NCI-H2029 treated with DMSO at 0.1 percent for 48 hours (cell line): ENCODE measurements around the gene AARSD1.
"Not testable (repeated sequence)": the region's sequence is repeated elsewhere in the genome, so short reads cannot be mapped to it uniquely, and the experiment has no call there.

Experiments
- DNase-seq: peaks from one replicate; lab custom pipeline; 2025; lab: John Stamatoyannopoulos, UW

The AARSD1 gene, protein sequence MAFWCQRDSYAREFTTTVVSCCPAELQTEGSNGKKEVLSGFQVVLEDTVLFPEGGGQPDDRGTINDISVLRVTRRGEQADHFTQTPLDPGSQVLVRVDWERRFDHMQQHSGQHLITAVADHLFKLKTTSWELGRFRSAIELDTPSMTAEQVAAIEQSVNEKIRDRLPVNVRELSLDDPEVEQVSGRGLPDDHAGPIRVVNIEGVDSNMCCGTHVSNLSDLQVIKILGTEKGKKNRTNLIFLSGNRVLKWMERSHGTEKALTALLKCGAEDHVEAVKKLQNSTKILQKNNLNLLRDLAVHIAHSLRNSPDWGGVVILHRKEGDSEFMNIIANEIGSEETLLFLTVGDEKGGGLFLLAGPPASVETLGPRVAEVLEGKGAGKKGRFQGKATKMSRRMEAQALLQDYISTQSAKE

DNA sequence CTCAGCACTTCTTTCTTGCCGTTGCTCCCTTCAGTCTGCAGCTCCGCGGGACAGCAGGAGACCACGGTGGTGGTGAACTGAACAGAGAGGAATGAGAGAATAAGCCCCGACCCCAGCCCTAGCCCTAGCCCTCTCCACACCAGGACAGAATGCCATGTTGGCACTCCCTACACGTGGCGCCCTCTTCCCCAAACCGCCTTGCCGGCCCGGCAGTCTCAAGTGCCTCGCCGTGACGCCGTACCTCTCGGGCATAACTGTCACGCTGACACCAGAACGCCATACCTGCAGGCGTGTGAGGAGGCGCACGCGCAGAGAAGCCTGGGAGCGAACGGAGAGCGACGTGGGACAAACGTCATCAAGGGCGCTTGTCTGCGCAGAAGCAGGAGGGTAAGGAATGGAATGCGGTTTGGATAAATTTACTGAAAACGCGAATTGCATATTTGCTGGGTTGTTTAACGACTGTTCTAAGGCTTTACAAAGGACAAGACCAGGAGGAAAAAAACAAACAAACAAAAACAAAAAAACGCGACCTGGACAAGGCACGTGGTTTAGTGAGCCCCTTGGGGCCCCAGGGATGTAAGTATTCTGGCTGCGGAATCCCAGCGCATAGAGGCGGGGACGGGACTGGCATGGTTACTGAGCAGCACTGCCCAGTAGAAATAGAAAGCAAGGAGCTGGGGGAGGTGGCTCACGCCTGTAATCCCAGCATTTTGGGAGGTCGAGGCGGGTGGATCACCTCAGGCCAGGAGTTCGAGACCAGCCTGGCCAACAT lies at the start of gene AARSD1:
Gene AARSD1, minus strand, starts transcription at position 294 of the 772 bp plus-strand sequence. Its CDS starts 14 bp downstream, at position 280.
- peak; percentile 77 for DNase-seq

- DNase-seq, result no peak
Observed at GRCh38 chr17:43013296-43013695, 49.0 kb upstream of the AARSD1 start.

DNA sequence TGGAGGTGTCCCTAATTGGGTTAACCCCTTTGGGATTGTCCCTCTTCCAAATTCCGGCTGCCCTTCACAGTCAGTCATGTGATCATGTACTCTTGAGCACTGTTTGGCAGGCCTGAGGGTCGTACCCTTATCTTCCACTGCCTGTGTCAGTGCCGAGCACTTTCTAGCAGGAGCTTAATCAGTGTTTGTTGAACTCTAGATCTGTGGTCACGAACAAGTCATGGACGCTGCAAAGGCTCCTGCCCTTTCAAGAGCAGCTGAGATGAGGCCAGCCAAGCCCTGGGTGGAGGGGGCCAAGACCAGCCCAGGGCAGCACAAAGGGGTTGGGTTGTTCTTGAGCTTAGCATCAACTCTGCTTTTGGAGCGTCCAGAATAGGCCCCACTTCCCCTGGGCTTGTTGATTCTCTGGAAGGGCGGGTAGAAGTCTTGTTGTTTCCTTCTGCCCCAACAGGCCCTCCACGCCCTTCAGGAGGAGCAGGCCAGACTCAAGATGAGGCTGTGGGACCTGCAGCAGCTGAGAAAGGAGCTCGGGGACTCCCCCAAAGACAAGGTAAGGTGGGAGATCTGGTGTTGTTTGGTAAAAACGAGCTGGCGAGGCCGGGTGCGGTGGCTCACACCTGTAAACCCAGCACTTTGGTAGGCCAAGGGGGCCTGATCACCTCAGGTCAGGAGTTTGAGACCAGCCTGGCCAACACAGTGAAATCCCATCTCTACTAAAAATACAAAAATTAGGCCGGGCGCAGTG lies 47.6 kb upstream of the AARSD1 start:
- DNase-seq, result no peak

DNA sequence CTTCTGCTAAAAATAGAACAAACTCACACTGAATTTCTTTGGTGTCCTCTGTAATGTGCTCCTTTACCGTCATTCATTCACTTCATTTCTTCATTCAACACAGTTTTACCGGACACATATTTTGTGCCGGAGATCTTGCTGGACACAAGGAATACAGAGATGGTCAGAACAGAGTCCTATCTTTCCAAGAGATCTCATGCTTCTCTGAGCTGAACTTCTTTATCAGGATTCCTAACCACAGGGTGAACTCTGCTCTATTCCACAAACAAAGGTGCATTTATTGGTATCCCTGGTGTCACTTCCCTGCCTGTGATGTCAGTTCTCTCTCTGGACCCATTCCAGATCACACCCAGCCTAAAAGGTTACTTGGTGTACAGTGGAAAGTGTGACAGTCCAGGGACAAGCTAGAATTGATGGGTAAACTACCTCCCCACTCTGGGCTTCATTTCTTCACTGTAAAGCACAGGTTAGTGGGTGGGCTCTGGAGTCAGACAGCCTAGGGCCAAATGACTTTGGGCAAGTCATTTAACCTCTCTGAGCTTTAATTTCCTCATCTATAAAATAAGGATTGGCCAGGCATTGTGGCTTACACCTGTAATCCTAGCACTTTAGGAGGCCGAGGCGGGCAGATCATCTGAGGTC lies 46.5 kb upstream of the AARSD1 start:
- DNase-seq, result no peak

- peak; percentile 37 for DNase-seq
Observed at GRCh38 chr17:43006639-43007551, 42.6 kb upstream of the AARSD1 start, which contains the start of gene IFI35. IFI35 (plus strand) TSS chr17:43006784; CDS start chr17:43006948, 164 bp downstream.

GRCh38 chr17:43003542-43004172 lies 39.4 kb upstream of the AARSD1 start:
- DNase-seq, result no peak

GRCh38 chr17:43000894-43001293 lies 36.6 kb upstream of the AARSD1 start:
- DNase-seq, result not testable (repeated sequence)

- DNase-seq, result no peak
Observed at GRCh38 chr17:42999003-42999525, 34.8 kb upstream of the AARSD1 start.

DNA sequence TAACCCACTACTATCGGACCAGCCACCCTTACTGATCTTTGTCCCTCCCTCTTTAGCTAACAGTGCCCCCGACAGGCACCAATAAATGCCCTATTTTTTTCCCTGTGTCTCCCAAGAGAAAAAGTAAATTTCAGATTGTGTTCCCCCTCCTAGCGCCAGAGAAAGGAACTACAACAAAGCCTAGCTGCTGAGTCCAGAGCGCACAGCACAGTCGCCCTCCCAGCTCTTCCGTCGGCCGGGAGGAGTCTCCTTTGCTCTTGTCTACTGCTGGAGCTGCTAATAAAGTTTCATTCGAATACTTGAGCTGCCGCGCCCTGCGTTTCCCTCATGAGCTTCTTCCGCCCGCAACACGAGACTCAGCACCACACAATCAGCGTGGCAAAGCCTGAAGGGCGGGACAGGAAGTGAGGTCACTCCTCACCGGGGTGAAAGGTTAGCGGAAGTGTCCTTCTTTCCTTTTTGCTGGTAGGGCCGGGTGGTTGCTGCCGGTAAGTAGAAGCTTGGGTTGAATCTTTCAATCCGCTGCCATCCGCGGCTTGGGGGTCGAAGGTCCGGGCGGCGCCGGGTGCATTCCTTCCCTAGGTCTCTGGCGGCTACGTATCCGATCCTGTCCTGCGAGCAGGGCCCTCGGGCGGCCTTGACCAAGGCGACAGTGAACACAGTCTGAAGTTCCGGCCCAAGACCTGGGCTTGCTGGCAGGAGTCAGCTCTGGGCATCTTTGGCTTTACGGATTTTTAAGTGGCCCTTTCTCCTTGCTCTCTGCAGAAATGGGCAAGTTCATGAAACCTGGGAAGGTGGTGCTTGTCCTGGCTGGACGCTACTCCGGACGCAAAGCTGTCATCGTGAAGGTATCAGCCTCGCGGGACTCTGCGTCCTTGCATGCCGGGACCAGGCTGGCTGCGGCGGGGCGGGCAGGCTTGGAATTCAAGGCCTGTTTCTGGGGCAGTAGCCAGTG lies 34.0 kb upstream of the AARSD1 start, which contains the start of gene RPL27:
Gene RPL27, plus strand, starts transcription at position 436 of the 955 bp plus-strand sequence. Its CDS starts 332 bp downstream, at position 768.
- peak; percentile 86 for DNase-seq

GRCh38 chr17:42997390-42997983 lies 33.2 kb upstream of the AARSD1 start:
- DNase-seq, result no peak

GRCh38 chr17:42993913-42994312 lies 29.7 kb upstream of the AARSD1 start:
- DNase-seq, result not testable (repeated sequence)

- DNase-seq, result no peak
Observed at GRCh38 chr17:42992872-42993271, 28.6 kb upstream of the AARSD1 start.

GRCh38 chr17:42991471-42991870 lies 27.2 kb upstream of the AARSD1 start:
- DNase-seq, result no peak

- DNase-seq, result no peak
Observed at GRCh38 chr17:42989726-42990652, 25.7 kb upstream of the AARSD1 start.

GRCh38 chr17:42989141-42989540 lies 24.9 kb upstream of the AARSD1 start:
- no peak for DNase-seq

- DNase-seq, result no peak
Observed at GRCh38 chr17:42985225-42985624, 21.0 kb upstream of the AARSD1 start.

DNA sequence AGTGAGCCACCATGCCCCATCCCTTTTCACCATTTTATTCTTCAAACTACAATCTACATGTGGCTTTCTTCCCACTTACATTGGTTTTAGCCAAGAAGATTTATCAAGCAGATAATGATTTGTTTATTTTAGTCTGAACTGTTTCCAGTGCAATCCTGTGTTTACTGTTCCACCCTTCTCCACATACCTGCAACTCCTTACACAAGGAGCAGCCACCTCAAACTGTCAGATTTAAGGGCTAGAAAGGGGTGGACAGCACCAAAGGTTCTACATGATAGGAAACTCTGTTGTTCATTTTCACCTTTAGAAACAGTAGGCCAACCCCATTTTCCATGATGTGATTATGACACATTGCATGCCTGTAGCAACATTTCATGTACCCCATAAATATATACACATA lies 18.0 kb upstream of the AARSD1 start:
- DNase-seq, result no peak
